ENCODE measurements around the gene SCUBE2.
"Not testable (repeated sequence)": the region's sequence is repeated elsewhere in the genome, so short reads cannot be mapped to it uniquely, and the experiment has no call there.

The SCUBE2 gene

DNA sequence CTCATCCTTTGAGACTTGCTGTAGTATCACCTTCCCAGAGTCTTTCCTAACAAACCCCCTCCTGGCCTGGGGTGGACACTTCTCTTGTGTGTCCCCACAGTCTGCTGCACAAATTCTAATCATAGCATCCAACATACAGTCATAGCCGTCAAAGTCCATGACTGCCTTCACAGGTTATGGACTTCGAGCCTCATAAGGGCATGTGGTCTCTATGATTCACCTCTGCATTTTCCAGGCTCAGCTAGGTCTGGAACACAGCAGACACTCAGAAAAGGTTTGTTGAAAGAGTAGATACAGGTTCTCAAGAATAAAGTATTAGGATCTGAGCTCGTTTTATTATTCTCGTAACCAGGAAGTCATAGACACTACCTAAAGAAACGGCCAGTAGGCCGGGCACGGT lies 13.2 kb upstream of the SCUBE2 start:
- no peak for DNase-seq

DNA sequence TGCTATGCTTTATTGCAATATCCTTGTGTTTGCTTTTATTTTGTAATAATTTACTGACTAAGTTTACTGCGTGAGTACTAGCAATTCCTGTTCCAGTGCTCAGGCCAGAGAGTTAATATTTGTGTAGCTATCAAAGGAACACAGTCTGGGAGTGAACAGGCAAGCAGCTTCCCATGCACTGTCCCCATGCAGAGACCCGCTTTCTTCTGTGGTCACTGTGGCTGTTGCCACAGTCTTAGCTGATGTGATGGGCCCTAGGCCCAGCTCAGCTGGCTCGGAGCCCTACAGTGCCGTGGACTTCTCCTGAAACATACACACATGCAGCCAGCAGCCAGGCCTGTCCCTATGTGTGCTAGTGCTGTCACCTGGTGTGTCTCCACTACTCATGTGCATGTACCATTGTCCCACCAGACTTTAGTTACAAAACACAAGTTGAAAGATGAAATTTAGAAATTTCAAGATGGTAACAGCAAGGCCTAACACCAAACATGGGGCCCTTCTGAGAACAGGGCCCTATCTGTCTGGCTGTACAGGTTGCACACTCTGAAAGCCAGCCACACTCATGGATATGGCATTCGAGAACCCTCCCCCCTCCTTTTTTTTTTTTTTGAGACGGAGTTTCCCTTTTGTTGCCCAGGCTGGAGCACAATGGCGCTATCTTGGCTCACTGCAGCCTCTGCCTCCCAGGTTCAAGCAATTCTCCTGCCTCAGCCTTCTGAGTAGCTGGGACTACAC lies 12.3 kb upstream of the SCUBE2 start:
- DNase-seq, result no peak

DNA sequence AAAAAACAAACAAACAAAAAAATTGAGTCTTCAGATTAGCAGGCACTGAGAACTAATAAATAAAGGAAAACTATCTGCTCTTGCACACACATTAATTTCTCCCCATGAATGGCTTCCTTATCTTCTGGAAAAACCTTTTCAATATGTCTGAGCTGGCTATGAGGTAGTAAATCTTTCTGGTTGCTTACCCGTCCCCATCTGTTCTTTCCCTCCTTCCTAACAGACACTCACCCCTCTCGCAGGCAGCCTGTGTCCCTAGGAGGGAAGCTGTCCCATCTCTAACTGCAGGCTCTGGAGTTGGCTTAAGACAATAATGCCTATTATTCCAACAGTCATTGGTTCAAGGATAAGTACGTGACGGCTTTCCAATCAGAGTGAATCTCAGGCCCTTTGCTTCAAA lies 8.2 kb upstream of the SCUBE2 start:
- DNase-seq, result no peak

DNA sequence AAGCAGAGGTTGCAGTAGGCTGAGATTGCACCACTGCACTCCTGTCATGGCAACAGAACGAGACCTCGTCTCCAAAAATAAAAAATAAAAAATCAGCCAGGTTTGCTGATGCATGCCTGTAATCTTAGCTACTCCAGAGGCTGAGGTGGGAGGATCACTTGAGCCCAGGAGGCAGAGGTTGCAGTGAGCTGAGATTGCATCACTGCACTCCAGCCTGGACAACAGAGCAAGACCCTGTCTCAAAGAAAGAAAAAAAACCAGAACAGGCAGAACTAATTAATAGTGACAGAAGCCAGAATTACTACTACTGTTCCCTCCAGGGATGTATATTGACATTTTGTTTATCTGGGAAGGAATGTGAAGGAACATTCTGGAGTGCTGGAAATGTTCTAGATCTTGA lies 7.1 kb upstream of the SCUBE2 start:
- DNase-seq, result not testable (repeated sequence)

DNA sequence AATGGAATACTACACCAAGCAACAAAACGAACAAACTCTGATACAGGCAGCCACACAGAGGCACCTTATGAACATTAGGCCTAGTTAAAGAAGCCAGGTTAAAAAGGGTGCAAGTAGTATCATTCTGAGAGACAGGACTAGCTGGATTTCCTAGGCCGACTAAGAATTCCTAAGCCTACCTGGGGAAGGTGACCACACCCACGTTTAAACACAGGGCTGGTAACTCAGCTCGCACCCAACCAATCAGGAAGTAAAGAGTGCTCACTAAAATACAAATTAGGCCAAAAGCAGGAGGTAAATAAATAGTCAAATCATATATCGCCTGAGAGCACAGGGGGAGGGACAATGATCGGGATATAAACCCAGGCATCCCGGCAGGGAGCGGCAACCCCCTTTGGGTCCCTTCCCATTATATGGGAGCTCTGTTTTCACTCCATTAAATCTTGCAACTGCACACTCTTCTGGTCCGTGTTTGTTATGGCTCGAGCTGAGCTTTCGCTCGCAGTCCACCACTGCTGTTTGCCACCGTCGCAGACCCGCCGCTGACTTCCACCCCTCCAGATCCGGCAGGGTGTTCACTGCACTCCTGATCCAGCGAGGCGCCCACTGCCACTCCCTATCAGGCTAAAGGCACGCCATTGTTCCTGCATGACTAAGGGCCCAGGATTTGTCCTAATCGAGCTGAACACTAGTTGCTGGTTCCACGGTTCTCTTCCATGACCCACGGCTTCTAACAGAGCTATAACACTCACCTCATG lies 6.0 kb upstream of the SCUBE2 start:
- DNase-seq, result not testable (repeated sequence)

DNA sequence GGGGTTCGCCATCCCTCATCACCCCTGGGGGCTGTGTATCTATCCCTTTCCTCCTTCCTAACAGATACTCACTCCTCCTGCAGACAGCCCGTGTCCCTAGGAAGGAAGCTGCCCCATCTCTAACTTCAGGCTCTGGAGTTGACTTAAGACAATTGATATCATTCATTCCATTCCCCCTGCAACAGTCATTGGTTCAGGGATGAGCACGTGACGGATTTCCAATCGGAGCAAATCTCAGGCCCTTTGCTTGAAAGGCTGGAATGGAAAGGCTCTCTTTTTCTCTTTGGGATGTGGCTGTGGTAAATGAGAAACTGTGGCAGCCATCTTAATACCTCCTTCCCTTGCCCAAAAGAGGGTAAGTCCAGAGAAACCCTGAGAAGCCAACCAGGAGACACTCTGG lies 5.0 kb upstream of the SCUBE2 start:
- no peak for DNase-seq

DNA sequence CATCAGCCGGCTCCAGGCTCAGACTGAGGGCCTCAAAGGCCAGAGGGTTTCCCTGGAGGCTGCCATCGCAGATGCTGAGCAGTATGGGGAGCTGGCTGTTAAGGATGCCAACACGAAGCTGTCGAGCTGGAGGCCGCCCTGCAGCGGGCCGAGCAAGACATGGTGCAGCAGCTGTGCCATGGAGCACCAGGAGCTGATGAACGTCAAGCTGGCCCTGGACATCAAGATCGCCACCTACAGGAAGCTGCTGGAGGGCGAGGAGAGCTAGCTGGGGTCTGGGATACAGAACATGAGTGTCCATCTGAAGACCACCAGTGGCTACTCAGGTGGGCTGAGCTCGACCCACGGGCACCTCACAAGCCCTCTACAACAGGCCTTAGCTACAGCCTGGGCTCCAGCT lies 4.0 kb upstream of the SCUBE2 start:
- no peak for DNase-seq

DNA sequence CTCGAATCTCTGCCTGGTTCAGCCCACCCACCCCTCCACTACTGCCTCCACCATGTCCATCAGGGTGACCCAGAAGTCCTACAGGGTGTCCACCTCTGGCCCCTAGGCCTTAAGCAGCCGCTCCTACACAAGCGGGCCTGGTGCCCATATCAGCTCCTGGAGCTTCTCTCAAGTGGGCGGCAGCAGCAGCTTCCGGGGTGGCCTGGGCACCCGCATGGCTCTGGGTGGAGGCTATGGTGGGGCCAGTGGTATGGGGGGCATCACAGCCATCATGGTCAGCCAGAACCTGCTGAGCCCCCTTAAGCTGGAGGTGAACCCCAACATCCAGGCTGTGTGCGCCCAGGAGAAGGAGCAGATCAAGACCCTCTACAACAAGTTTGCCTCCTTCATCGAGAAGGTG lies 3.0 kb upstream of the SCUBE2 start:
- DNase-seq, result no peak

DNA sequence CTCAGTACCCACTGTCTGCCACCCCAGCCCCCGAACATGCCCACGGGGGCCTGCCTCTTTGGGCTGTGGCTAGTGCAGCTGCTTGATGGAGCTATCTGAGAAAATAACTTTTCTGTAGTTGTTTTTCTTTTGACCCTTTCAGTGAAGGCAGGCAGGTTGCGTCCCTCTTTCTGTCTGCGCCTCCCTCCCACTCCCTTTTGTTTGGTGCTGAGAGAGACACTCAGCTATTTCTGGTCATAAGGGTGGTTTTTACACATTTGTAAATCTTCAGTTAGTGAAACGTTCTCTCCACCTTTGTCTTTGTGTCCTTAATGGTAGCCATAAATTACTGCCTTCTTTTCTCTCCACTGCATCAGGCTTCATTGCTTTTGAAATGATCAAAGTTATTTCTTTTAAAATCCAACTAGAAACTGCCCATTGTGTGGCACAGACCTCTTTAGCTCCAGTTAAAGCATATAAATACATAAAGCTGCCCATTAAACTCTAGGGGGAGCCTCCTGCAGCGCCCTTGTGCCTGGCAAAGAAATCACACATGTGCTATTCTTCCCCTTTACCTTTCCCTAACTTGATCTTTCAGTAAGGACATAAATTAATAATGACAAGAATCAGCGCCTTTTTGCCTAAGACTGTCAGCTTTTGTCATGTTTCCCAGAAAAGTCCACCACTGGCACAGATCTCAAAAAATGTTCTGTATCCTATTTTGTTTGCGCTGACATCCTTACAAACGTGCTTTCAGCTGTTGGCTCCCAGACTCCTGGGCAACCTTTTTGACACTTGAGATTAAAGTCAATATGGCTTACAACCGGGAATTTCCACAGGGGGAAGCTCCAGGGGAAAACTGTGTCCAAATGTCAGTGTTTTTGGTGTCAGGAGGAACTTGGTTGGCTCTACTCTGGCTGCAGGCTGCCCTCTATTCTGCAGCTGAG lies 1.7 kb upstream of the SCUBE2 start:
- no peak for DNase-seq

DNA sequence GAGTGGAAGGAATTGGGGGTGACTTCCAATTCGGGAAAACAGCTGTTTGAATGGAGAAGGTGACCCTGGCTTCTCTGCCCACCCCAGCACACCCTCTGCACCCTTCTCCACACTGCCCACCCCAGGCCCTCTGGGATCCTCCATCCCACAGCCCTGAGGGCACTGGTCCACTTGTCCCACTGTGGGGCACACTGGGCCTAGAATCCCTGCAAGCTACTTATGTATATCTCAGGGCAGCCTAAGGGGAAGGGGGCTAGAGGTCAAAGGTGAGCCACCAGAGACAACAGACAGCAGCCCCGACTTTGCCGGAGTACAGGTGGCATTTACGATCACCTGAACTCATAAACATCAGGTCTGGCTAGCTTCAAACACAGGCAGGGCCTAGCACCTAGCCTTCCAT lies 673 bp upstream of the SCUBE2 start:
- no peak for DNase-seq

DNA sequence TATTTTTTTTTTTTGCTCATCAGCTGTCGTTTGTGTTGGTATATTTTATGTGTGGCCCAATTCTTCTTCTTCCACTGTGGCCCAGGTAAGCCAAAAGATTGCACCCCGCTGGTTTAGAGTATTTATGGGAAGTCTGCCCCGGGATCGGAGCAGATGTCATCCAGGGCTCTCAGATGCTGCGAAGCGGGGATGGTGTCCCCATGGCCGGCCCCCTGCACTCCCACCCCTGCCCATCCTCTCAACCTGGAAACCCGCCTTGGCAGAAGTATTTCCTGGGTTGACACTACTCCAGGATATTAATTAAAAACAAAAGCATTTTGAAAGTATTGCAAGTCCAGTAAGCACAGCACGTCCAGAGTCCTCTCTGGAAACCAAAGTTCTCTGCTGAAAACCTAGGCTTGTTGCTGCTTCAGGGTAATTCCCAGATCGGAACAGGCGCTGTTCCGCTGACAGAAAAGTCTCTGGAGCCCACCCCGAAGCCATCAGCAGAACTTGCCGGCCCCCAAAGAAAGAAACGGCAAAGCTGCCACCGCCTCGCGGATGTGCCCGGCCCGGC lies 833 bp downstream of the SCUBE2 start:
- no peak for DNase-seq

DNA sequence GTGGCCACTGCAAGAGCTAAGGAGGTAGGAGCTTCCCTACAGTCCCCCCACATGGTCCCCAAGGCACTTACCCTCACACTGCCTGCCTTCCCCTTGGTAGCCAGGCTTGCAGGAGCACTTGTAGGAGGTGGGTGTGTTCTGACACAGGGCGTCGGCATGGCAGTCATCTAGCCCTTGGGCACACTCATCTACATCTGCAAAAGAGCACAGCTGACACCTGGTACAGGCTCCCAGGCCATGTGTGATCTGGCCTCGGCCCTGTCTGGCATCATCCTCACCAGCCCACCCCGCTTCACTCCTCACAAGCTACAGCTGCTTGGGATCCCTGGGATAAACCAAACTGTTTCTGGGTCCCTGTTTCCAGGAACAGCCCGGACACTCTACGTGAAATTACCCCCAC lies 1.8 kb downstream of the SCUBE2 start:
- no peak for DNase-seq

DNA sequence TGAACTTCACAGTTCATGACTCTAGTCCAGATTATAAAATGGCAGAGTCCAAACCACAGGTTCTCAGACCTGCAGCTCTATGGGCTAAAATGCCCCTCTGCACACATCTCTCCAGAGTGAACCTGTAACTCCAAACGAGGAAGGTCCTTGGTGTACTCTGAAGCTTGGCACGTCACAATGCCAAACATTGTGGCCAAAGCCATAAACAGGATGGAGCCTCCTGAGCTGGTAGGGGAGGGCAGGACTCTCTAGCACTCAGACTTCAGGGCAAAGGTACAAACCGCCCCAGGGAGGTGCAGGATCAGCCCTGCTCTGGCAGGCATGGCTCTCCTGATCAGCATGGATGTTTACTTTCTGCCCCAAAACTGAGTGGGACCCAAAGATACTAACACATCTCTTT lies 2.3 kb downstream of the SCUBE2 start:
- no peak for DNase-seq

DNA sequence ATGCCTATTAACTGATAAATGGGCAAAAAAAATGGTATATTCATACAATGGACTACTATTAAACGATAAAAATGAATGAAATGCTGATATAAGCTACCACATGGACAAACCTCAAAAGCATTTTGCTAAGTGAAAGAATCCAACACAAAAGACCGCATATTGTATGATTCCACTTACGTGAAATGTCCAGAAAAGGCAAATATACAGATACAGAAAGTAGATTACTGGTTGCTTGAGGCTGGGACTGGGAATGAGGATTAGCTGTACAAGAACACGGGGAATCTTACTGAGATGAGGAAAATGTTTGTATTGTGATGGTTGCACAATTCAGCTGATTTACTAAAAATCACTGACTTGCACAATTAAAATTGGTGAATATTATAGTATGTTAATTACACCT lies 8.8 kb downstream of the SCUBE2 start:
- DNase-seq, result no peak

DNA sequence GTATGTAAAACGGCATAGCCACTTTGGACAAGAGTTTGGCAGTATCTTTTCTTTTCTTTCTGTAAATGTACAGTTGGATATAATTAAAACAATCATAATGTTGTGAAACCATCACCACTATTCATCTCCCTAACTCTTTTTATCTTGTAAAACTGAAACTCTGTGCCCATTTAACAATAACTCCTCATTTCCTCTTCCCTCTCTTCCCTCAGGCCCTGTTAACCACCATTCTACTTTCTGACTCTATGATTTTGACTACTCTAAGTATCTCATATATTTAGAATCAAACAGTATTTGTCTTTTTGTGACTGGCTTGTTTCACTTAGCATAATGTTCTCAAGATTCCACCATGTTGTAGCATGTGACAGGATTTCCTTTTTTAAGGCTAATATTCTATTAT lies 10.2 kb downstream of the SCUBE2 start:
- DNase-seq, result no peak

DNA sequence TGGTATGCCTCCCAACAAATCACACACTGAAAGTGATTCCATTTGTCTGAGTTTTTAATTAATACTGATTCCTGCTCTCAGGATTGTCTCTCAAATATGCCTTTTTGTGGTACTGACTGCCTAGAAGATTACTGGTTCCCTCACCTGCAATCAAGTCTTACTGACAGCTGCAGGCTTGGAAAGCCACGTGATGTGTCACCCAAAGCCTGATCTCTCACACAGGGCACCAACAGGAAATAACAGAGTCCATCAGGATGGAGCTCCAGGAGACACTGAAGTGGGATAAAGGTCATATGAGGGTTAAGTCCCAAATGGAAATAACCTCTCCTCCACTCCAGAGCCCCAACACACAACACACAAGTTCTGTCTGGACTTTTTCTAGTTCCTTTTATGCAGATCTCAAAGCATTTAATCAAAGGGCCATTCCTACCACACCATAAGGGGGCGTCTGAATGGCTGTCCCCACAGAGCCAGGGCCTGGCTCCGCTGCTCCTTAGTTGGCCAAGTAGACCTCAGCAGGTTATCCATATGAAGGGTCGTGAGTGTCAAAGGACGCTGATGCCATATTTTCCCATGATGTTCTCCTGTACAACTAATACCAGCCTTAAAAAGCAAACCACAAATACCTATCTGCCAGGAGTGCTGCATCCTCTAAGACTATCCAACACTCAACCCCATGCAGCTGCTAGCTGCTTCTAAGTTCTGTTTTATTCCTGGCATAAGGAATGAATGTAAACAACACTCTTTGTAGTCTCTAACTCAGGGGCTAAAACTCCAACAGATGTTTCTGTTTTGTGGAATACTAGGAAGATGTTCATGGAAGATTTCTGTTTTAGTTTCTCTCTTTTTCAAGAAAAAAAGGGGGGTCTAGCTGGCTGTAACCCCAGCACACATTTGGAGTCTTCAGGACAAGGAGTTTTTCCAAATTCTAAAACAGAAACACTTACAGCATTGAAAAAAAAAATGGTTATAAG lies 13.0 kb downstream of the SCUBE2 start:
- no peak for DNase-seq

DNA sequence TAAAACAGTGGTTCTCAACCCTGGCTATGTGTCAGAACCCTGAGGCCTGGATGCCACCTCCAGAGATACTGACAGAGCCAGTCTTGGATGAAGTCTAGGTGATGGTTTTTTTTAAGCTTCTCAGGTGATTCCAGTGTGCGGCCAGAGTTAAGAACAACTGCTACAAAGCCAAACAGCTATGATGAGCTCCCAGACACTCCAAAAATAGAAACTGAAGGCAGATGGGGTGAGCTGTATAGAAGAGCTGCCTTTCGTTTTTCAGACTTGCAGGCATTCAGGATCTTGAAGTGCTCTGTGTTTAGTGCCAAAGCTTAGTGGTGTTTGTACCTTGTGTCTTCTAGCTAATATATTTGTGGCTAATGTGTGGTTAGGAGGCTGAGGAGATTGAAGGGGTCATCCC lies 14.2 kb downstream of the SCUBE2 start:
- no peak for DNase-seq

DNA sequence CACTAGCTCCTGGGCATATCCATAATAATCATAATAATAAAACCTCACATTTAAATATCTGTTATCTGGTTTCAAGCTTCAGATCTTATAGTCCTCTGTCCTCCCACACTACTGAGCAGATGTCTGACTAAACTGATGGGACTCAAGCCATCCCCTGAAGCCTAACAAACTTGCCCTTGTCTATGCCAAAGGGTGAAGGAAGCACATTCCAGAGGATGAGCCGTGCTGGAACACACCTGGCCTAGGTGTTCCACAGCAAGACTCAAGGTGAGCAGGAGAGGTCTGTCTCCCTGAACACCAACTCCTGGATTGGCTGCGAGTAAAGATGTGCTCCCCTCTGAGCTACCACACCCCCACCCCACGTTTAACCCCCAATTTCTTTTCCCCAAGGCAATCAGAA lies 14.7 kb downstream of the SCUBE2 start:
- DNase-seq, result no peak

DNA sequence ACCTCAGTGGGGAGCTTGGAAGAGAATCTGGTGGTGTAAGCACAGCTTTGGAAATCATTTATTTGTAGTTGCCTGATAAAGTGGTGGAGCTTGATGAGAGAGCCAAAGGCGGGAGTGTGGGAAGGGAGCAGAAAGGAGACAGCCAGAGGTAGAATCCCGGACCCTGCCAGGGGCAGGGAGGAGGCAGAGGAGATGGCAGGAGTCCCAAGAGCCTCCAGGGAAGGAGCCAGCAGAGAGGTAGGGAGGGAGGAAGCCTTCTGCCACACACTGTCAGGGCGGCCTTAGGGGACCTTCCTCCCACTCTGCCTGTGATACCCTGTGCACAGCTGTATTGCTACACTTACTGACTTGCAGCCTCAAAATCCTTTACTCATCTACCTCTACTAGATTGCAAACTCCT lies 15.4 kb downstream of the SCUBE2 start:
- no peak for DNase-seq

DNA sequence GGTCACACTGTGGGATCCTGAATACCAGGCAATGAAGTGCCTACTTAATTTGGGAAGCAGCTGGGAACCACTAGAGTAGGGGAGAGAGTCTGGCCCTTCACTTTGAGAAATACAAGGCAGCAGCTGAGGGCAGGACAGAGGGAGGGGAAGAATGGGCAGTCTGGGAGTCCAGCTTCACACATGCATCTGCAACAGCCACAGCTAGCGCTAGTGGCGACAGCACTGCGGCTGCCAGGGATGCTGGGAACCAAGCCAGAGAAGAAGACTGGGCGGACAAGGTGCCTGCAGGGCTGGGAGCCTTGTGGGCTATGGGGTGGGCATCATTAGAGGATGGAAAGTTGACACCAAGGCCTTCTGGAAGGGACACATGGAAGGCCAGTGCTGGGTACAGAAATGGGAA lies 15.8 kb downstream of the SCUBE2 start:
- peak; percentile 68 for DNase-seq

DNA sequence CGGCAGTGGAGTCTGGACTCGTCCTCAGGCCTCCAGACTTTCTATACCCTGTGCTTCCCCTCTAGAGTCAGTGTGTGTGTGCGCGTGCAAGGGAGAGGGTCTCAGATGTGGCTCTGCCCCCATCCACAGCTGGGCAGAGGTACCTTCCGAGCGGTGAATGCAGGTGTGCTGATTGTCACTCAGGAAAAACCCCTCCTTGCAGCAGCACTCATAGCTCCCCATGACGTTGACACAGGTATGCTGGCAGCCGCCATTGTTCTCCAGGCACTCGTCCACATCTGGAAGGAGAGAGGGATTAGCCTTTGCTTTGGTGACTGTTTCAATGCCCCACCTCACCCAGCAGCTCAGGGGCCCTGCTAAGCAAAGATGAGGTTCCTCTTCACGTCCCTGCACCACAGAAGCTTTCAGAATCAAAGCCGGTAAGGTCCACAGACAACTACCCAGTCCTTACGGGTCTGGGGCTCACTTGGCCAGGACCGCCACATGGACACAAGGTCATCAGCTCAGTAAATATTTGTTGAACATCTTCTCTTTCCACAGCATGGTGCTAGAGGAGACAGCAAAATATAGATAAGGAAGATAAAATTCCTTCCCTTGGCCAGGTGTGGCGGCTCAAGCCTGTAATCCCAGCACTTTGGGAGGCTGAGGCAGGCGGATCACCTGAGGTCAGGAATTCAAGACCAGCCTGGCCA lies 16.9 kb downstream of the SCUBE2 start:
- DNase-seq, result no peak

All from NCI-H524 treated with DMSO at 0.1 percent for 48 hours (cell line).